ENCODE data around the gene ANKRD33B. TPM values are rescaled to one million over a fixed set of nuclear protein-coding genes. Genes with fewer than 3 reads are reported as not detected.
"Not testable (repeated sequence)": the region's sequence is repeated elsewhere in the genome, so short reads cannot be mapped to it uniquely, and the experiment has no call there.

Gene ANKRD33B
- total and polyA plus RNA-seq, 2 of the 13 experiments (the other 11 are each of a cell fraction or from before 2014, with no cell fraction given), result 0.02 TPM; not detected in 1

DNA sequence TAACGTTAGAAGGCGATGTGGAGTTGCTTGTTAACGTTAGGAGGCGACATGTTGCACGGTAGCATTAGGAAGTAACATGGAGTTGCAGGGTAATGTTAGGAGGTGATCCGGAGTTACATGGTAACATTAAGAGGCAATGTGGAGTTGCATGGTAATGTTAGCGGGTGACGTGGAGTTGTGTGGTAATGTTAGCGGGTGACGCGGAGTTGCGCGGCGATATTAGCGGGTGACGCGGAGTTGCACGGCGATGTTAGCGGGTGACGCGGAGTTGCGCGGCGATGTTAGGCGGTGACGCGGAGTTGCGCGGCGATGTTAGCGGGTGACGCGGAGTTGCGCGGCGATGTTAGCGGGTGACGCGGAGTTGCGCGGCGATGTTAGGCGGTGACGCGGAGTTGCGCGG is 74.9 kb downstream of the ANKRD33B start:
- H3K4me3 ChIP-seq (replicated peaks in 1 of 3; ENCODE audit: insufficient read depth in 1 of 3, low read depth in 2 of 3, low read length in 3 of 3); H3K36me3 ChIP-seq (replicated peaks in 1 of 2; ENCODE audit: control insufficient read depth in 1 of 2, insufficient read depth in 2 of 2, low read length in 2 of 2); CTCF ChIA-PET (ENCODE audit: low intra/inter-chr PET ratio, low total read pairs); POLR2A ChIA-PET; H3K27ac ChIP-seq (ENCODE audit: extremely low read length, insufficient read depth, low read length); H3K9me3 ChIP-seq (ENCODE audit: low read length); DNase-seq (ENCODE audit: low spot score); FAIRE-seq; H4K20me1 ChIP-seq (ENCODE audit: insufficient read depth, low read length); H3K4me2 ChIP-seq (ENCODE audit: low read depth, low read length); H3K4me1 ChIP-seq (ENCODE audit: insufficient read depth, low read length); H3K79me2 ChIP-seq (ENCODE audit: insufficient read depth, low read length); in situ Hi-C loops (cut with HindIII; ENCODE audit: extremely low pct_ligation_motif_present, low pct_unique_long_range_greater_than_20kb); H3K9ac ChIP-seq (ENCODE audit: insufficient read depth, low read depth, low read length); H2AFZ ChIP-seq (ENCODE audit: low read length); ATAC-seq; intact Hi-C loops (cut with micrococcal nuclease; ENCODE audit: unreplicated experiment); BruUV-seq (replicated peaks): not testable (repeated sequence)
- peaks cover 3 to 17% of the 10 kb centered on the region in 2 experiments; a peak in 3 of 5 replicates for H3K27me3 ChIP-seq (ENCODE audit: control insufficient read depth in 1 of 2, insufficient read depth in 2 of 2, low read length in 2 of 2)
- 98% methylated on average over 48 of the region's 48 CpGs for WGBS (ENCODE audit: low lambda C conversion rate)
- TF ChIP-seq, protein P1, sequence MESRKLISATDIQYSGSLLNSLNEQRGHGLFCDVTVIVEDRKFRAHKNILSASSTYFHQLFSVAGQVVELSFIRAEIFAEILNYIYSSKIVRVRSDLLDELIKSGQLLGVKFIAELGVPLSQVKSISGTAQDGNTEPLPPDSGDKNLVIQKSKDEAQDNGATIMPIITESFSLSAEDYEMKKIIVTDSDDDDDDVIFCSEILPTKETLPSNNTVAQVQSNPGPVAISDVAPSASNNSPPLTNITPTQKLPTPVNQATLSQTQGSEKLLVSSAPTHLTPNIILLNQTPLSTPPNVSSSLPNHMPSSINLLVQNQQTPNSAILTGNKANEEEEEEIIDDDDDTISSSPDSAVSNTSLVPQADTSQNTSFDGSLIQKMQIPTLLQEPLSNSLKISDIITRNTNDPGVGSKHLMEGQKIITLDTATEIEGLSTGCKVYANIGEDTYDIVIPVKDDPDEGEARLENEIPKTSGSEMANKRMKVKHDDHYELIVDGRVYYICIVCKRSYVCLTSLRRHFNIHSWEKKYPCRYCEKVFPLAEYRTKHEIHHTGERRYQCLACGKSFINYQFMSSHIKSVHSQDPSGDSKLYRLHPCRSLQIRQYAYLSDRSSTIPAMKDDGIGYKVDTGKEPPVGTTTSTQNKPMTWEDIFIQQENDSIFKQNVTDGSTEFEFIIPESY (CRISPR knock-in tag; IDR thresholded peaks at IDR 0.05), result 0 out of 2 replicates have a peak, but pooled peaks have one; percentile 9

- H3K79me2 ChIP-seq (ENCODE audit: insufficient read depth, low read length), result no peaks in the 10 kb centered on the region
- WGBS (ENCODE audit: low lambda C conversion rate), result 94% methylated on average over 40 of the region's 48 CpGs
- in situ Hi-C loops (cut with HindIII; ENCODE audit: extremely low pct_ligation_motif_present, low pct_unique_long_range_greater_than_20kb), result no loop called here
- H3K9me3 ChIP-seq (ENCODE audit: low read length), result no peaks in the 10 kb centered on the region
- CTCF ChIA-PET (ENCODE audit: low intra/inter-chr PET ratio, low total read pairs), result no interaction called here
- H4K20me1 ChIP-seq (ENCODE audit: insufficient read depth, low read length), result 0 out of 2 replicates have a peak, but pooled peaks cover 2% of the 10 kb centered on the region
- intact Hi-C loops (cut with micrococcal nuclease; ENCODE audit: unreplicated experiment), result no loop called here
- ATAC-seq (no peak), DNase-seq (ENCODE audit: low spot score) (no peak), FAIRE-seq (no peak)
- no peaks in the 10 kb centered on the region for H3K4me1 ChIP-seq (ENCODE audit: insufficient read depth, low read length)
- no peak overlapping the region for H3K4me3 ChIP-seq (replicated peaks in 1 of 3; ENCODE audit: insufficient read depth in 1 of 3, low read depth in 2 of 3, low read length in 3 of 3)
- POLR2A ChIA-PET, result no interaction called here
- peaks cover 3 to 20% of the 10 kb centered on the region in 2 experiments; a peak in 3 of 5 replicates for H3K27me3 ChIP-seq (ENCODE audit: control insufficient read depth in 1 of 2, insufficient read depth in 2 of 2, low read length in 2 of 2)
- TF ChIP-seq POLR2A (IDR thresholded peaks at IDR 0.05; ENCODE audit: insufficient read depth in 1 of 2, low read depth in 2 of 2, low read length in 2 of 2), result no peak
- TF ChIP-seq ZNF367 (CRISPR knock-in tag; IDR thresholded peaks at IDR 0.05; ENCODE audit: borderline replicate concordance), result no peak
- 0 out of 2 replicates have a peak, but pooled peaks have one; percentile 37 for TF ChIP-seq ZNF629 (CRISPR knock-in tag; conservative IDR thresholded peaks at IDR 0.05)
- TF ChIP-seq, protein P2, sequence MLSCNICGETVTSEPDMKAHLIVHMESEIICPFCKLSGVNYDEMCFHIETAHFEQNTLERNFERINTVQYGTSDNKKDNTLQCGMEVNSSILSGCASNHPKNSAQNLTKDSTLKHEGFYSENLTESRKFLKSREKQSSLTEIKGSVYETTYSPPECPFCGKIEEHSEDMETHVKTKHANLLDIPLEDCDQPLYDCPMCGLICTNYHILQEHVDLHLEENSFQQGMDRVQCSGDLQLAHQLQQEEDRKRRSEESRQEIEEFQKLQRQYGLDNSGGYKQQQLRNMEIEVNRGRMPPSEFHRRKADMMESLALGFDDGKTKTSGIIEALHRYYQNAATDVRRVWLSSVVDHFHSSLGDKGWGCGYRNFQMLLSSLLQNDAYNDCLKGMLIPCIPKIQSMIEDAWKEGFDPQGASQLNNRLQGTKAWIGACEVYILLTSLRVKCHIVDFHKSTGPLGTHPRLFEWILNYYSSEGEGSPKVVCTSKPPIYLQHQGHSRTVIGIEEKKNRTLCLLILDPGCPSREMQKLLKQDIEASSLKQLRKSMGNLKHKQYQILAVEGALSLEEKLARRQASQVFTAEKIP (CRISPR knock-in tag; IDR thresholded peaks at IDR 0.05; ENCODE audit: borderline replicate concordance), result no peak
- TF ChIP-seq ARID2 (CRISPR knock-in tag; IDR thresholded peaks at IDR 0.05; ENCODE audit: borderline replicate concordance), result no peak
- TF ChIP-seq CENPX (CRISPR knock-in tag; IDR thresholded peaks at IDR 0.05), result no peak
- no peak for TF ChIP-seq IRX3 (CRISPR knock-in tag; IDR thresholded peaks at IDR 0.05; ENCODE audit: borderline replicate concordance, low read depth)
- H2AFZ ChIP-seq (ENCODE audit: low read length), result no peak overlapping the region
- no peak overlapping the region for H3K9ac ChIP-seq (ENCODE audit: insufficient read depth, low read depth, low read length)
- no peaks in the 10 kb centered on the region for H3K36me3 ChIP-seq (replicated peaks in 1 of 2; ENCODE audit: control insufficient read depth in 1 of 2, insufficient read depth in 2 of 2, low read length in 2 of 2)
- H3K27ac ChIP-seq (ENCODE audit: extremely low read length, insufficient read depth, low read length), result no peak overlapping the region
- no TSS peak for BruUV-seq (replicated peaks)
- no peak overlapping the region for H3K4me2 ChIP-seq (ENCODE audit: low read depth, low read length)
These were observed 76.0 kb downstream of the ANKRD33B start for GRCh38 chr5:10639846-10640368.
